Measurements from ENCODE around the gene RAB11A.

The RAB11A gene

DNA sequence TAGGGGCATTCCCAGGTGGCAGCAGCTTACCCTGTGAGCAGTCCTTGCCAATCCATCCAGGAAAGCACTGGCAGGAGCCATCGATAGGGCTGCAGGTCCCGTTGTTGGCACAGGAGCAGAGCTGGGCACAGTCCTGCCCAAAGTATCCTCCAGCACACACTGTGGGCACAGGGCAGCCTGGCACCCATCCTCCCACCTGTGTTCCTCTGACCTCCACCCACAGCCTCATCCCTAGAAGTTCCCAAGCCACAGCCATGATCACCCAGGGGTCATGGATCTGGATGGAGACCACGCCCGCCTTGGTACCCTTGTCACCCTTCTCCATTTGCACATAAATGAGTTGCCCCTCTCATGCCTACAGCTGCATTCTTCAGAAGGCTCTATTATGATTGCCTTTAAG lies 48.6 kb downstream of the RAB11A start:
- no peak for FAIRE-seq

DNA sequence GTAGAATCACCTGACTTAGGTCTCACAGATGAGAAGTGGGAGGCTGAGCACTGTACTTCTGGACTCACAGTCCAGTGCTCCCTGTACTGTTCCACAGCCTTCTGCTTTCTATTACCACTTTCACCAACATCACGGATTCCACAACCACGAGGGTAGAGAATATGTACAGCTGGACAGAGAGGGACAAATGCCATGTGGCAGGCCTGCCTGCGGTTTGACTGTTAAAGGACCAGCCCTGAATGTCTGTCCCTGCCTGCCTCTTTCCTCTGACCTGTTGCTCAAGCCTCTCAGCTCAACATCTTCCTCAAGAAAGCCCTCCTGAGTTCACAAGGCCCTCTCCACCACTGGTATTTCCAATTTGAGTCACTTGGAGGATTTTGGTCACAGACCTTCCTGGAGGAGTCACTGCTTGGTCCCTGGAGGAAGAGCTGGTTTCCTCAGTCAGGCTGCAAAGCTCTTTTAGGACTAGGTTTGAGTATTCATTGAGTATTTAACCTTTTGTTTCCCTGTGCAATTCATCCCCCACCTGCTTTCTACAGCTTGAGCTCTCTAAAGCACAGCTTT lies 49.1 kb downstream of the RAB11A start:
- no peak for FAIRE-seq

DNA sequence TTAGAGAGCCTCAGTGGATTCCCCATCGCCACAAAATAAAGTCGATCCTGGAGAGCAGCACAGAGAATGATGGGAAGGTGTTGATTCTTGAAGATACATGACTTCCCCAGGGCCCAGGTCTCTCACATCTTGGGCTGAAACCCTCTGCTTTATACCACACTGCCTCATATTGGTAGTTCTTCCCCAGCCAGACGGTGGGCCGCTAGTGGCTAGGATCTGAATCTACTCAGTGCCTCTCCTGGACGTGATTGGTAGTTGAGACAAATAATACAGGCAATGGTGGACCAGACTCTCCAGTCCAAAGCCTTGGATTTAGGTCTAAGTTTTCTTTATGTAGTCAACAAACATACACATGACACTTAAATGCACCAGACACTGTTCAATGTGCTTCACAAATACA lies 49.7 kb downstream of the RAB11A start:
- FAIRE-seq: no peak

- FAIRE-seq: no peak
Observed at GRCh38 chr15:65919353-65919752, 50.1 kb downstream of the RAB11A start.

DNA sequence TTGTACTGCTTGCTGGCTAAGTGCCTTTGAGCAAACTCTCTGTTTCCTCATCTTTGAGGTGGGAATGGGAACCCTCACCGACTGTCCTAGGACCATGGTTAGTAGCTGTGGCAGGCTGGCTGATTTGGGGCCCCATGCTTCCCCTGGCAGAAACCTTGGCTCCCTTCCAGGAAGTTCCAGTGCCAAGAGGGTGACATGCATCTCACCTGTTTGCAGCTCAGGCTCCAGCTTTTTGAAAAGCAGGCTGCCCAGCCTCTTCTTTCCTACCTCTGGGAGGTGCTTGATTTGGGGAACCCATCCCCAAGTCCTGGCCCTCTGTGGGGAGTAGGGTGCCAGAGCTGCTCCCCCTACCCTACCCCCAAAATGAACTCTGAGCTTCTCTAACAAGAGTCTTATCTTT lies 50.8 kb downstream of the RAB11A start:
- FAIRE-seq: no peak

GRCh38 chr15:65920825-65921309 lies 51.6 kb downstream of the RAB11A start:
- FAIRE-seq: no peak

DNA sequence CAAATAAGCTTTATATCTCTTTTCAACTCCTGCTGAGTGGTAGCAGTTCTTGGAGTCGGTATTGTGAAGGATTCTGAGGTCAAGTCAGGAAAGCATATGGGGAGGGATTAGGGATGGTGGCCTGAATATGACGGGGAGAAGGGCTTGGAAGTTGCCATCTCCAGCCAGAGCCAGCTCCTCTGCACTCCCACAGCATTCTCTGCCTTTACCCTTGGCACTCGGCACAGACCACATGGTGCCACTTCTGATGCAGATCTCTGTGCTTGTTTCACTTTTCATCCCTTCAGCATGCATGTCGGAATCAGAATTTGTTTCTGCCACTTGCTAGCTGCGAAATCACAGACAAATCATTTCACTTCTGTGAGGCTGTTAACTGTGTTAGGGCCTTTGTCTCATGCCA lies 52.5 kb downstream of the RAB11A start:
- FAIRE-seq: no peak

GRCh38 chr15:65922621-65923020 lies 53.3 kb downstream of the RAB11A start:
- FAIRE-seq: no peak

- FAIRE-seq: no peak
Observed at GRCh38 chr15:65923264-65923663, 54.0 kb downstream of the RAB11A start.

DNA sequence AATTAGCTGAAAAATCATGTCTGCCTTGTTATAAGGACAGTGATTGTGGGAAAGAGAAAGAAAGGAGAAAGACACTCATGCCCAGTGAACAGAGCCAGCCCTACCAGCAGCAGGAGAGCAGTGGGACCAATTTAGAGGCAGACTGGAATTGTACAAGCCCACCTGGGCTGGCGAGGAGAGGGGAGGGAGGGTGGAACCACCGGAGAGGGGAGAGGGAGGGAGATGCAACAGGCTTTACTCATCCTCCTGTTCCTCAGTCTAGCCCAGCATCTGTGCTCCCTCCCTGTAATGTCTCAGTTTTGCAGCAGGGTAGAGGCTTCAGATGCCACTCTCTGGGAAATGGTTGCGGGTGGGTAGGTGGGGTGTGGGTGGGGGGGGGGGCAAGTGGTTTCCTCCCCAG lies 54.7 kb downstream of the RAB11A start:
- no peak for FAIRE-seq

GRCh38 chr15:65925338-65925737 lies 56.0 kb downstream of the RAB11A start:
- no peak for FAIRE-seq

DNA sequence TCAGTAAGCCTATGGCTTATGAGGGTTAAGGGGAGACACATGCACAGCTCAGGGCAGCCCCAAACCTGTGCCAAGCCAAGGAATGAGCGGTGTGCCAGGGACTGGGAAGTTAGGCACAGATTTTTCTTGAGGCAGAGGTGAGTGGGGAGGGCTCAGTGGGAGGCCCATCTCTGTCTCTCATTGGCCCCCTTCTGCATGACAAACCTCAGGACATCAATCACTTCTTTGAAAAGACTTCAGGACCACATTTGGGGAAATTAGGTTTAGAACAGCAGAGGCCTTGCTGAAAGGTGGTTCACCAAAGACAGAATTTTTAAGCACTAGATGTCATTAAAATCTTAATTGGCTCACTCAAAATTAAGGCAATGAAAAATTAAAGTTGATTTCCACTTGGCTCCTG lies 57.2 kb downstream of the RAB11A start:
- no peak for FAIRE-seq

GRCh38 chr15:65926899-65927298 lies 57.6 kb downstream of the RAB11A start:
- FAIRE-seq: no peak

- FAIRE-seq: no peak
Observed at GRCh38 chr15:65927545-65927944, 58.3 kb downstream of the RAB11A start.

- no peak for FAIRE-seq
Observed at GRCh38 chr15:65929573-65929972, 60.3 kb downstream of the RAB11A start.

GRCh38 chr15:65930134-65930533 lies 60.8 kb downstream of the RAB11A start:
- no peak for FAIRE-seq

GRCh38 chr15:65931221-65931620 lies 61.9 kb downstream of the RAB11A start:
- FAIRE-seq: no peak

- no peak for FAIRE-seq
Observed at GRCh38 chr15:65935391-65935790, 66.1 kb downstream of the RAB11A start.

GRCh38 chr15:65936282-65936681 lies 67.0 kb downstream of the RAB11A start:
- no peak for FAIRE-seq

DNA sequence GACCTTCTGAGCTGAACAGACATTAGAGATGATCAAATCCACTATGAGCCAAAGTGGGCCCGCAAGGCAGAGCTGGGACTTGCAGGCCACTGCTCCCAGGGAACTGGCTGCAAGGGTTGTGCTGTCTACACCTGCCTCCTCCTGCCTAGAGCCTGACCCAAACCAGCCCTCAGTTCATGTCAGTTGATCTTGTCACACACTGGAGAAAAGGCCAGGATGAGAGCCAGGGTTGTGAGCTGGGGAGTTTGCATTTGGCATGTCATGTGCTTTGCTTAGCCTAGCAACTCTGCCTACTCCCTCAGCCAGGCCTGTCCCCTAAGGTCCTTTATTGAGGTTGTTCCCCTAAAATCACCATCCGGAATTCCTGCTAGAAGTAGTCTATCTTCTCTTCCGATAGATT lies 67.8 kb downstream of the RAB11A start:
- no peak for FAIRE-seq

DNA sequence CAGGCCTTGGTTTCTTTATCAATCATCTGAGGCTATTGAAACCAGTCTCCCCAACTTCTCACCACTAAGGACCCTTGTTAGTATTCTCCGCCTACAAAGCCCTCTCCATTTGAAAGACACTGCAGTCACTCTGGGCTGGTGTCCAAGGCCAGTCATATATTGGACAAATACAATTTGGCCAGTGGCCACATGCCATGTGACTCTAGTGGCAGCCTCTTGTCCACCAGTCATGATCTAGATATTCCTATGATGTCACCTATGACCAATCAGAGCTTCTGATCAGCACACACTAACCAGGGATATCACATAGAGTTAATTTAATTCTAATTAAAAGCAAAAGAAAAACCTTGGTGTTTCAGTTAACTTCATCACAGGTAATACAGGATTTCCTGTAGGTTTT lies 68.2 kb downstream of the RAB11A start:
- no peak for FAIRE-seq

- FAIRE-seq: no peak
Observed at GRCh38 chr15:65938604-65939003, 69.3 kb downstream of the RAB11A start.

DNA sequence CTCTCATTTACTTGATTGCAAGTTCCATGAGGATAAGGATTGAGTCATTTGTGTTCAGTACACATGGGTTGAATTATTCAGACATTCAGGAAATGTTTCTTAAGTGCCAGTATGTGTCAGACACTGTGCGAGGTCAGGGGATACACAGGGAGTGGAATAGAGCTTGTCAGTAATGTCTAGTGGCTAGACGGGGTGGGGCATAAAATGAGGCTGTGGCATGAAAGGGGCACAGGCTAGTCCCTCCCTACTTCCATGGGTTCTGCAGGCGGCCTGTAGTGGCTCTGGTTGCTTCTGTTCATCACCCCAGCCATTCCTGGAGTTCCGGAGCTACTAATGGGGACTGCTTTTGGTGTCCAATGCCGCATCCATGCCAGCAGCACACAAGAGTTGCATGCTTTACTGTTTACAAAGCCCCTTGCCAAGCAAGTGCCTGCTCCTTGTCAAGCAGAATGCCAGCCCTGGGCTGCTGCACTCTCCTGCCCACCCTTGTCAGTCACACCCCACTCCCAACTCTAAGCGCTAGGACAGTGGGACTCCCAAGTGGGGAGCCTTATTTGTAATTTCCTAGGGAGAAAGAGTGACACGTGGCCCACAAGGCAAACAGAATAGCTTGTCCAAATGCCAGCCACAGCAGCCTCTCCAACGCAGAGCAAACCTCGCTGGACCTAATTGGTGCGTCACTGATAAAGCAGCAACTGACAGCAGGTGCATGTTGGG lies 70.8 kb downstream of the RAB11A start:
- FAIRE-seq: no peak

GRCh38 chr15:65940618-65940909 lies 71.3 kb downstream of the RAB11A start:
- FAIRE-seq: no peak
